Coronary artery (tissue), 2 donors: Measurements from ENCODE around the gene CNGB1.

ENCODE experiments used
- DNase-seq: peaks from one replicate; pipeline ENCODE4 v3.0.0-alpha.2; 2017; ENCODE audit warnings: low spot score
- H3K27ac ChIP-seq, 2 donors: fragments of 200-600 bp; sonication (generic); one replicate each; pipeline ENCODE4 v1.5.1; 2016 to 2019
- H3K4me3 ChIP-seq: fragments of 200-600 bp; sonication (generic); 2 replicates; pipeline ENCODE4 v1.5.1; 2016; ENCODE audit warnings: mild to moderate bottlenecking, moderate library complexity
- TF ChIP-seq, protein P1 (sequence below): fragments of 200-600 bp; sonication (generic); IDR thresholded peaks from one replicate; pipeline ENCODE4 v1.5.1; 2019; ENCODE audit warnings: antibody characterized with exemption

The CNGB1 gene

DNA sequence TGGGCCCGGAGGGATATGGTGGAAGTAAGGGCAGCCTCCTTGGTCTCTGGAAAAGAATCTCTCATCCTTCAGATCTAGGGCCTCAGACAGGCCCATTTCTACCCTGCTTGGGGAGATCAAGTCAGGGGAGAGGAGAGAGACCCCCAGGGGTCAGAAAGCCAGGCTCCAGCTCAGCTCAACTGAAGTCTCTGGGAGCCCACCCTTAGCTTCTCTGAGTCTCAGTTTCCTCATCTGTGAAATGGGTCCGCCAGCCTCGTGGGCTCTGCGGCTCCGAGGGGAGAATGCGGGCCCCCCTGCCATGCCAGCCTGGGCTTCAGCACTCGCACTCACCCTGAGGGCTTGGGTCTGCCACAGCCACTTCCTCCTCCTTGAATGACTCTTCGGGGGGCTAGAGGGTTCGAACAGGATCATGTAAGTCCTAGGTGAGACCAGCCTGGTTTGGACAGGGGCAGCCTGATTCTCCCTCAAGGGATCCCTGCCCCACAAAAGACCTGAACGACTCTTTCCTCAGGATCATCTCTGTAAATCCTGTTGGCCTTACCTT lies 6.7 kb downstream of the CNGB1 start:
- TF ChIP-seq, protein P1, sequence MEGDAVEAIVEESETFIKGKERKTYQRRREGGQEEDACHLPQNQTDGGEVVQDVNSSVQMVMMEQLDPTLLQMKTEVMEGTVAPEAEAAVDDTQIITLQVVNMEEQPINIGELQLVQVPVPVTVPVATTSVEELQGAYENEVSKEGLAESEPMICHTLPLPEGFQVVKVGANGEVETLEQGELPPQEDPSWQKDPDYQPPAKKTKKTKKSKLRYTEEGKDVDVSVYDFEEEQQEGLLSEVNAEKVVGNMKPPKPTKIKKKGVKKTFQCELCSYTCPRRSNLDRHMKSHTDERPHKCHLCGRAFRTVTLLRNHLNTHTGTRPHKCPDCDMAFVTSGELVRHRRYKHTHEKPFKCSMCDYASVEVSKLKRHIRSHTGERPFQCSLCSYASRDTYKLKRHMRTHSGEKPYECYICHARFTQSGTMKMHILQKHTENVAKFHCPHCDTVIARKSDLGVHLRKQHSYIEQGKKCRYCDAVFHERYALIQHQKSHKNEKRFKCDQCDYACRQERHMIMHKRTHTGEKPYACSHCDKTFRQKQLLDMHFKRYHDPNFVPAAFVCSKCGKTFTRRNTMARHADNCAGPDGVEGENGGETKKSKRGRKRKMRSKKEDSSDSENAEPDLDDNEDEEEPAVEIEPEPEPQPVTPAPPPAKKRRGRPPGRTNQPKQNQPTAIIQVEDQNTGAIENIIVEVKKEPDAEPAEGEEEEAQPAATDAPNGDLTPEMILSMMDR = no peak
- DNase-seq = no peak
- H3K4me3 ChIP-seq = no peak overlapping the region
- H3K27ac ChIP-seq = no peak overlapping the region

DNA sequence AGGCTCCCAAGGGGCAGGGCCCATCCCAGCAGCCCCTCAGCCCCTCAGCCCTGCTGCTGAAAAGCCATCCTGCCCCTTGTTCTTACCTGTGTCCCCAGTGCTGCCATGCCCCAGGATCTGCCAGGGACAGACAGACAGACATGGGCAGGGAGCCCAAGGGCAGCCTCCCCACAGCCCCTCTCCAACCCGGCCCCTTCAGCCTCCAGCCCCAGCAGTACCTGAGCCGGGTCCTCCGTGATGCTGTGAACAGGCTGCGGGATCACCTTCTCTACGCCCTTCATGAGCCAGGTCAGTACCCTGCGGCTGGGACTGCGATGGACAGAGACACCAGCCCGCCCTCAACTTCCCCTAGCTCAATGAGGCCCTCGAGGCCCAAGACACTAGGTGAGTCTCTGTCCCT lies 8.2 kb downstream of the CNGB1 start:
- Histone ChIP-seq H3K4me3 (no peak overlapping the region), H3K27ac (no peak overlapping the region)
- TF ChIP-seq, protein P1 = no peak
- no peak for DNase-seq

DNA sequence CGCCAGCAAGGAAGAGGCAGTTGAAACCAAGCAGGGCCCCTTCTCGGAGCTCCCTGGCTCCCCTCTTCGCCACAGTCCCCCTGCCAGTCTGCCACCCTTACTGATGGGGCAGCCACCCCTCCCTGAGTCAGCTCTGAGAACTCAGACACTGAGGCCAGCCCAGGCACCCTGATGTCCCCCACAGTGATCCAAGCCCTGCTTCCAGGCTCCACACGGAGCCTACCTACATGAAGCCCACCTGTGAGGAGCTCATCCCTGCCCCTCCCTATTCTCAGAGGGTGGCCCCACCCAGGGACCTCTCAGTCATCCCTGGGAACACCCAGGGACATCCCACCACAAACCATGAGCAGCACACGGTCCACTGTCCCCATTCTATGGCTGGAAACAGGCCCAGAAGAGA lies 8.9 kb downstream of the CNGB1 start:
- Histone ChIP-seq H3K27ac (no peak overlapping the region), H3K4me3 (no peak overlapping the region)
- TF ChIP-seq, protein P1 = no peak
- no peak for DNase-seq

DNA sequence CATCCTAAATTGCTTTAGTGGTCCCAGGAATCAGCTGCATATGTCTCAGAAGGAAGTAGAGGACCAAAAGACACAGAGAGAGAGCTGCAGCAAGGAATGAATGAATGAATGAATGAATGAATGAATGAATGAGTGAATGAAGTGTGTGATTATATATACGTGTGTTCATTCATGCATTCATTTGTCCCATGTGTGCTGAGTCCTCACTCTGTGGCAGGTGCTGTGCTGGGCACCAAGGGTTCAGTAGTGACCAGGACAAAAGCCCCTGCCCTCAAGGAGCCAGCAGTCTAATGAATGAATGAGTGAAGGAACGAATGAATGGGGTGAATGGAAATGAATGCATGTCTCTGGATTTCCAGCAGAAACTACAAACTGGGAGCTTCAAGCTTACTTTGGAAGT lies 9.4 kb downstream of the CNGB1 start:
- no peak for DNase-seq
- TF ChIP-seq, protein P1 = no peak
- no peak overlapping the region for H3K4me3 ChIP-seq
- H3K27ac ChIP-seq = no peak overlapping the region

DNA sequence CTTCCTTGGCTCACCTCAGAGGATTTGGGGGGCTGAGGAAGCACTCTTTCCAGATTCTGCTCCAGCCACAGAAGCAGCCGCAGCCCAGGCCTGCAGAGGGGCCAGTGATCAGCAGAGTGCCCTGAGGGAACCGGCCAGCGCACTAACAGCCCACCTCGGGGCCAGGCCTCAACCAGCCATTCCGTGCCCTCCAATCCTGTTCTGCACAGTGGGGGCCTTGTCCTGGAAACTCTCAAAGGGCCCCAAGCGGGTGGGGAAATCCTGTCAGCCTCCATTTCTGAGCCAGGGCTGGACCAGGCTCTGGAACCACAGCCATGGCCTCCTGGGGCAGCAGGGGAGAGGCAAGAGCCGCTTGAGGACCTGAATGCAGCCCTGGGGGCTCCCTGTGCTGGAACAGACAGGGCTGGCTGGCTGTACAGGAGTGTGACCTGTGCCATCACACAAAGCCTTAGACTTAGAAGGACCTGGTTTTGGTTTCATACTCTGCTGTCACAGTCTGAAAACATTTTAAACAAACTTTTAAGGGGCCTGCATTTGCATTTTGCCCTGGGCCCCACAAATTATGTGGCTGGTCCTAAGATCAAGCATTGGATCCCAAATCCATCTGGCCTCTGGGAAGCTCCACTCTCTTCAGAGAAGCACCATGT lies 10.0 kb downstream of the CNGB1 start:
- Histone ChIP-seq H3K27ac (no peak overlapping the region), H3K4me3 (no peak overlapping the region)
- no peak for DNase-seq
- TF ChIP-seq, protein P1 = no peak

DNA sequence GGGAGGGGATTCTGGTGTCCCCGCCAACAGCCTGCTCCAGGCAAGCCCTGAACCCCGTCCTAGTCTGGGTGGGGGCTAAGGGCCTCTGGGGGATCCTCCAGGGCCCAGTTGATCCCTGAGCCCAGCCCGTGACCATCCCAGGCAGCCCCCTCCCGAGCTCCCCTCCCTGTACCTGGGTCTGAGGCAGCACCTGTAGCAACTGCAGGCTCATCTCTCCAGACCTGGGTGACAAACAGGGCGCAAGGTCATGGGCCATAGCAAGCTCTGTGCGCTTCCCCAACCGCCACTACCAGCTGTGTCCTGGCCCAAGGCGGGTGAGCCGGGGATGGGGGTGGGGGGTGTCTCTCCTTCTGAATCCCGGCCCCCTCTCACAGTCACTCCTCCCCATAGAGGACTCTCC lies 10.6 kb downstream of the CNGB1 start:
- no peak overlapping the region for H3K4me3 ChIP-seq
- H3K27ac ChIP-seq = no peak overlapping the region
- no peak for DNase-seq
- TF ChIP-seq, protein P1 = no peak

DNA sequence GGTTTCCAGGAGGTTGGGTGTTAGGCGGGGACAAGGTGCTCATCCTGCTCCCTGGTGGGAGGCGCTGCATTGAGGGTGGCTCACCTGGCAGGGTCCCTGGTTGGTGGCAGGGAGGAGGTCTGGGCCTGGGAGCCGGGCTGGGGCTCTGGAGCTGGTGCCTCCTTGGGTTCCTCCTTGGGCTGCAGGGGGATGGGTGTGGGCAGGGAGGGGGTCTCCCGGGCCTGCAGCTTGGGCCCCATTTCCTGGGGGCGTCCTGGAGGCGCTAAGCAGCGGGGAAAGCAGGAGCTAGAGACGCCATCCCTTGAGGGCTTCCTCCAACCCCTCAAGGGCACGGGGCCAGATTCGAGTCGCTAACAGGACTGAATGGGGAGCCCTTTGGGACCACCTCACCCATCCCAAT lies 11.1 kb downstream of the CNGB1 start:
- no peak for DNase-seq
- Histone ChIP-seq H3K4me3 (no peak overlapping the region), H3K27ac (no peak overlapping the region)
- TF ChIP-seq, protein P1 = no peak
